GM12891 (cell line): ENCODE data around the gene STX2.

ENCODE experiments used
- PAX5 ChIP-seq: IDR thresholded peaks from 2 replicates; pipeline ENCODE4 v1.6.1; 2011; ENCODE audit warnings: low read length, moderate library complexity, mild to moderate bottlenecking; ENCODE audit not compliant: insufficient read depth, severe bottlenecking
- POLR2A ChIP-seq: IDR thresholded peaks from 2 replicates; pipeline ENCODE4 v1.6.1; 2011; ENCODE audit warnings: low read depth, low read length, control low read depth
- POLR2AphosphoS5 ChIP-seq: IDR thresholded peaks from 2 replicates; pipeline ENCODE4 v1.6.1; 2011; ENCODE audit warnings: low read depth, low read length, control low read depth
- TAF1 ChIP-seq: IDR thresholded peaks from 2 replicates; pipeline ENCODE4 v1.6.1; 2011; ENCODE audit warnings: low read depth, low read length, control low read depth

GRCh38 chr12:130795906-130796305 lies 43.1 kb downstream of the STX2 start:
- TF ChIP-seq POLR2A (no peak), POLR2AphosphoS5 (no peak), TAF1 (no peak), PAX5 (no peak)
